GM18526 (cell line): Measurements from ENCODE around the gene ASB6.

Experiments
- POLR2A ChIP-seq: IDR thresholded peaks from 3 replicates; pipeline ENCODE4 v1.6.1; 2011; ENCODE audit not compliant: insufficient read length; ENCODE audit errors: extremely low read depth

Gene ASB6

GRCh38 chr9:129610473-129611306 lies 31.3 kb downstream of the ASB6 start:
- TF ChIP-seq POLR2A = no peak

- no peak for TF ChIP-seq POLR2A
These were observed 31.8 kb downstream of the ASB6 start for GRCh38 chr9:129610213-129610472.

- TF ChIP-seq POLR2A = no peak
These were observed 32.3 kb downstream of the ASB6 start for GRCh38 chr9:129609486-129610212.

DNA sequence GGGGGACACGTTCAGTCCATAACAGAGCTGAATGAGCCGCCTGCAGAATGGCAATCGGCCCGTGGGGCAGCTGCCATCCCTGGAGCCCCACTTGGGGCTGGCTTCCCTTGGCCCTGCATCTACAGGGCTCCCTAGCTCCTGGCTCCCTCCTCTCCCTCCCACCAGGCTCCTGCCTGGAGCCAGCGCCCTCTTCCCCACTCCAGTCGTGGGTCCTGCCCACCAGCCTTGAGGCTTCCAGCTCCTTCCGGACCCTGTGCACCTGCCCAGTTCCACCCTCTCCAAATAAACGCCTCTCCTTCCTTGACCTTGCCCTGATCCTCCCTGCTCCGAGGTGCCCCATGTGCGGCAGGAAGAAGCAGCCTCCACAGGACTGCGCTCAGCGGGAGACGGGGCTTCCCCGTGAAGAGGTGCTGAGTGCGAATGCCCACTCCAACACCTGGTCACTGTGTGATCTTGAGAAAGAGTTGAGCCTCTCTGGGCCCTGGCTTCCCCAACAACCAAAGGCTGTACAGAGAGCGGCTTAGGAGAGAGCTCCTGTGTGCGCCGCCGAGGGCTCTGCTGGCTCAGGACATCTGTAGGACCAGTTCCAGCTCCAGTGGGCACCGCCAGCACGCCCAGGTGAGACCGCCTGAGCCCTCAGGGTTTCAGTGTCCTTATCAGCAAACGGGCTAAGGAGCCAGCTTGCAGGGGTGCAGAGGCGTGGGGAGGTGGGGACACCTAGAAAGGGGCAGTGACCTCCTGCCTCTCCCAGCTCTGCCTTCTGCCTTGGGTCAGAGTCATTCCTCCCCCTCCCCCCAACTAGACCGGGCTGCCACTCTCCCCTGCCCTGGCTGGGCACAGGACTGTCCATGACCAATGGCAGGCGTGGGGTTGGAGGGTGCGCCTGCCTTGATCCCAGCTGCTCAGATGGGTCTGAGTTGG lies 33.1 kb downstream of the ASB6 start:
- no peak for TF ChIP-seq POLR2A

GRCh38 chr9:129607027-129607387 lies 34.9 kb downstream of the ASB6 start:
- no peak for TF ChIP-seq POLR2A

DNA sequence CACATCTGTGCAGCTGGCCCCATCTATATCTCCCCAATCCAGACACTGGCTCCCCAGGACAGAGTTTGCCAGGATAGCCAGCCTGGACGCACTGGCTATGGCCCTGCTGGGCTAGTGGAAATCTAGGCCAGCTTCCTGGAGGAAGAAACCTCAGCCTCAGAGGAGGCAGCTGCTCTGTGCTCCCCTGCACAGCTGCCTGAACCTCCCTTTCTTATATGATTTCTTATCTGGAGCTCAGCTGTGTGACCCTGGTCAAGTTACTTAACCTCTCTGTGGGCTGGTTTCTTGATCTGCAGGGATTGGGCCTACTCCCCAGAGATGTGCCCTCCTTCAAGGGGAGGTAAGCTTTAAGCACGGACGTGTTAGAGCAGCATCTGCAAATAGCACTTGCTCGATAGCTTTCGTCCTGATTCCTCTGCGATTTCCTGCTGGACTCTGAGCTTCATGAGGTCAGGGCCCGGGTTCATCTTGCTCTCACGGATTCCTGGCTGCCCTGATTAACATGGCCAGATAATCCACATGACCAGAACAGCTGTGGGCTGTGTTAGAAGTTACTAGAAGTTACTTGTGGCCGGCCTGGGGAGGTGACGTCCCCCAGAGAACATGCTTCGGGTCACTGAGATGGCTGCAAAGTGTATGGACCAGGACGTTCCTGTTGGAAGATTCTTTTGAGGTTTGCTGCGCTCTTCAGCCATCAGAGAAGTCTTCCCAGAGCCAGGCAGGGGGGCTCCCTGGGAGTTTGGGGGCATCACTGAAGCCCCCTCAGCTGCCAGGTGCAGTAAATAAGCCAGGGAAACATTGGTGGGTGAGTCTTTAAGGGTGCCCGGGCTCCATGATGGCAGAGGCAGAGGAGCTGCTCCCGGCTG lies 35.6 kb downstream of the ASB6 start:
- TF ChIP-seq POLR2A = no peak

DNA sequence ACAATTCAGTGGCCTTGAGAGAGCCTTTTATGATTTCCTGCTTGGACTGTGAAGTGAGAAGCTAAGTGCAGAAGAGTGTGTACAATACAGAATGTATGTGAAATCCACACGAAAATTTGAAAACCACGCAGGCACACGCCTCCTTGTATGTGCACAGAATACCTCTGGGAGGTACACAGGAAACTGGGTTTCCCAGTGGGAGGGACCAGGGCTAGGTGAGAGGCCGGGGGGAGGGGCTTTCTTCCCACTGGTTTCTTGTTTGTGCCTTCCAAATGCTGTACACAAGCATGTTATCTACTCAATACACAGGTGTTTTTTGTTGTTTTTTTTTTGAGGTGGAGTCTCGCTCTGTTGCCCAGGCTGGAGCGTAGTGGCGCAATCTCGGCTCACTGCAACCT lies 37.2 kb downstream of the ASB6 start:
- TF ChIP-seq POLR2A = no peak

DNA sequence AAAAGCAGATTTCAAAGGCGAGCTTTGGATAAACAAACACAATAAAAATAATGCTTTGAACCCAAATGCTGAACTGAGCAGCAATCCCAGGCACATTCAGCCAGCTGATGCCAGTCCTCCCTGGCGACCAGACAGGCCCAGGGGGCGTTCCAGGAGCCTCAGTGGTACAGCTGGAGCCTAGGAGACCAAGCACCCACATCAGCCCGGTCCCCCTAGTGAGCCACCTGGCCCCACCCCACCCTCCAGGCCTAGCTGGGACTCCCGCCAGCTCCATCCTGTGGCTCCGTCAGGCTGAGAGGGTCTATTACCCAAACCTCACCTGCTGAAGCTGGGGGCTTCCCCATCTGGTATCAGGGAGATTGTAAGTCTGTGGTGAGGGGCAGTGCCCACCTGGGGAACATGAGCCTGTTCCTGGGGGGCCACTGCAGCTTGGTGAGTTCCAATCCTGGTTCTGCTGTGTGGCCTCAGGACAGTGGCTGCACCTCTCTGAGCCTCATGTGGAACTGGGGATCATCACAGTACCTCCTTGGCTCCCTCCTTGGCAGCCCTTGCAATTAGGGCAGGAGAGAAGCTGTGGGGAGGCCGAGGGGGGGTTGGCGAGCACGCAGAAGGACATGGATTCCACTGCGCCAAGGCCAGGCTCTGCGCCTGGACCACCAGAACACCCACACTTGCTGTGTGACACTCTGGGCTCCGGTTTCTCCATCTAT lies 37.7 kb downstream of the ASB6 start:
- no peak for TF ChIP-seq POLR2A

DNA sequence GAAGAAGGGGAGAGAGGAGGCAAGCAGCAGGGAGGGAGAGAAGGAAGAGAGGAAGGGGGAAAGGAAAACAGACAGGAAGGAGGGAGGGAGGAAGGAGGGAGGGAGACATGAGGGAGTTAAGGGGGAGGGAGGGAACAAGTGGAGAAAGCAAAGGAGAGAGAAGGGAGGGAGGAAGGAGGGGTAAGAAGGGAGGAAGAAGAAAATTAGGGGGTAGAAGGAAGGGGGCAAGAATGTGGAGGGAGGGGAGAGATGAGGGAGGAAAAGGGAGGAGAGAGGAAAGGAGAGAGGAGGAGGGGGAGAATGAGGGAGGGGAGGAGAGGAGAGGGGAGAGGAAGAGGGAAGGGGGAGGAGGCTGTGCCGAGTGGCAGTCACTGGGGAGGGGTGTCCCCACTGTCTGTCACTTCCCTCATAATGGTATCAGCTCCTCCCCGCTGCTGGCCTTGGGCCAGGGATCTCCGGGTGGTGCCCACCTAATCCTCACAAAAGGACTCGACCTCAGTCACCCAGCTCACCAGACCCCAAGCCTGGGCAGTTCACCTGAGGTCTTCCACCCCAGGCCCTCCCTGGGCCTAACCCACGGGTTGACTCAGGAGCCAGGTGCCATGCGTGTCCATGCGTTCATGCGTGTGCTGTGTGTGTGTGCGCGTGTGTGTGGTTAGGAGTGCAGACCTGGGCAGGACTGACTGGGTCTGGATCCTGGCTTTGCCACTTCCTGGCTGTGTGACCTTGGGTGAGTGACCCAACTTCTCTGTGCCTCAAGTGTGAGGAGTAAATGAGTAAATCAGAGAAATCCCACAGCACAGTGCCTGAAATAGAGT lies 39.1 kb downstream of the ASB6 start:
- TF ChIP-seq POLR2A = no peak

- no peak for TF ChIP-seq POLR2A
These were observed 40.8 kb downstream of the ASB6 start for GRCh38 chr9:129601082-129601674.

- no peak for TF ChIP-seq POLR2A
These were observed 43.8 kb downstream of the ASB6 start for GRCh38 chr9:129598089-129598596.

GRCh38 chr9:129597355-129598088 lies 44.4 kb downstream of the ASB6 start:
- no peak for TF ChIP-seq POLR2A
